ENCODE results near the gene FAM107A.

- no peak for TF ChIP-seq FOXP2 (optimal IDR thresholded peaks at IDR 0.05; ENCODE audit: control extremely low read depth, extremely low read length, insufficient read depth)
- TF ChIP-seq EZH2 (IDR thresholded peaks at IDR 0.05) = no peak
- no peak for TF ChIP-seq POLR2AphosphoS5 (IDR thresholded peaks at IDR 0.05; ENCODE audit: borderline replicate concordance, low read depth, low read length)
Measured at GRCh38 chr3:58606693-58607092, 29.5 kb upstream of the FAM107A start.

Measured in SK-N-MC (cell line).